Fibroblast of the aortic adventitia (primary cell): ENCODE measurements around the gene CARD14. TPM values are rescaled to one million over a fixed set of nuclear protein-coding genes. Genes with fewer than 3 reads are reported as not detected.

Experiments
- DNase-seq: peaks from one replicate; pipeline ENCODE4 v3.0.0-alpha.2; 2010; ENCODE audit warnings: low read depth
- H3K4me3 ChIP-seq: 2 replicates; pipeline ENCODE4 v1.5.1; 2011; ENCODE audit warnings: low read depth, mild to moderate bottlenecking, control low read depth, low read length, moderate library complexity
- CTCF ChIP-seq: IDR thresholded peaks from 2 replicates; pipeline ENCODE4 v1.5.1; 2011; ENCODE audit warnings: mild to moderate bottlenecking, low read length, control low read depth, inconsistent platforms; ENCODE audit not compliant: insufficient read depth
- total RNA-seq: library from RNA; depleted of rRNA; stranded (reverse); fragments of >200 nt; gene quantifications from 2 replicates; pipeline ENCODE4 v1.2.3, GENCODE V29; 2012; ENCODE audit warnings: low replicate concordance

CARD14 gene
- total RNA-seq, 1 donor: 0.09 TPM

DNA sequence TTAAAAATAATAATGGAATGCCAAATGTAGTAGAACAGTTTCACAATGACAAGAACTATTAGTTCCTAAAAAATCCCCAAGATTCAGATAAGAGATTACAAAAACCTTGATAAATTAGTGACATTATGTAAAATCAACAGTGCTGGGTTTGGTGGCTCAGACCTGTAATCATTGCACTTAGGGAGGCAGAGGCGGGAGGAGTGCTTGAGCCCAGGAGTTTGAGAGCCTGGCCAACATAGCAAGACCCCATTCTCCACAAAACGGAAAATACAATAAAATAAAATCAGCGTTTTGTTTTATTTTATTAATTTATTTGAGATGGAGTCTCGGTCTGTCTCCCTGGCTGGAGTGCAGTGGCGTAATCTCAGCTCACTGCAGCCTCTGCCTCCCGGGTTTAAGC lies 4.1 kb downstream of the CARD14 start:
- no peak overlapping the region for H3K4me3 ChIP-seq
- TF ChIP-seq CTCF: no peak
- no peak for DNase-seq

DNA sequence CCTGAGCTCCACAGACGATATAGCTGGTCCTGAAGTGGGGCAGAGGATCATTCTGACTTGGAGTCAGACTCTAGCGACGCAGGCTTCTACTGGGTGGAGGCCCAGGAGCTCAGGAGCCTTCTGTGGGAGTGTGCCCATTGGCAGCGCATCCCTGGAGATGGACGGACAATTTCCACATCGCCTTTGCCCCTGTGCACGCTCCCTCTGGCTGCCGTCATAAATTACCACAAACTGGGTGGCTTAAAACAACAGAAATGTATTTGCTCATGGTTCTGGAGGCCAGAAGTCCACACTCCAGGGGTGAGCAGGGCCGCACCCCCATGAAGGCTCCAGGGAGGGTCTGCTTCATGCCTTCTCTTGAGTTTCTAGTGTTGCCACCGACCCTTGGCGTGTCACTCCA lies 6.9 kb downstream of the CARD14 start:
- DNase-seq: no peak
- no peak for TF ChIP-seq CTCF
- H3K4me3 ChIP-seq: no peak overlapping the region

- no peak for DNase-seq
- H3K4me3 ChIP-seq: no peak overlapping the region
- no peak for TF ChIP-seq CTCF
Measured at GRCh38 chr17:80177986-80178595, 8.3 kb downstream of the CARD14 start.

DNA sequence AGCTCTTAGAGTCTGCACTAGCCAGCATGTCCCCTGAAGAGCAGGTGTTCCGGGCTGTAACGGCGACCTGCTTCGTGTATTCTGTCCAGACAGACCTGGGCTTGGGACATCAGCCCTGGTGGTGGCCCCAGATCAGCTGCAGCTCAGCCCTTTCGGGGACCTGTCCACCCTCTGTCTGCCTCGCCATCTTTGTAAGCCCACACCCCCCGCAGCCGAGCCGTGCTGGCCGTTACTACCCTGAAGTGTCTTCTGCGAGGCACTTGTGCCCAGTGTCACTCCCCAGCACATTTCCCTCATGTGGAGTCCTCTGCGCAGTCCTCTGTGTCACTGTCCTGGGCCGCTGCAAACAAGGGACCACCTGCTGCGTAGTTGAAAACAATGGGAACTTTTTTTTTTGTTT lies 10.4 kb downstream of the CARD14 start:
- no peak for DNase-seq
- H3K4me3 ChIP-seq: no peak overlapping the region
- TF ChIP-seq CTCF: no peak

DNA sequence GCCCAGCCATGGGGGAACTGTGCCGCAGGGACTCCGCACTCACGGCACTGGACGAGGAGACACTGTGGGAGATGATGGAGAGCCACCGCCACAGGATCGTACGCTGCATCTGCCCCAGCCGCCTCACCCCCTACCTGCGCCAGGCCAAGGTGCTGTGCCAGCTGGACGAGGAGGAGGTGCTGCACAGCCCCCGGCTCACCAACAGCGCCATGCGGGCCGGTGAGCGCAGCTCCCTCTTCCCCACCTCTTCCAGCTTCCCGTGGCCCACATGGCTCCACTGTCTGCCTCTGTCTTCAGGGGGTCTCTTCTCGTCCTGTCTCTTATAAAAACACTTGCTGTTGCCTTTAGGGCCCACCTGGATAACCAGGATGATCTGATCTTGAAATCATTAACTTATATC lies 11.6 kb downstream of the CARD14 start:
- H3K4me3 ChIP-seq: no peak overlapping the region
- no peak for TF ChIP-seq CTCF
- DNase-seq: no peak

- no peak overlapping the region for H3K4me3 ChIP-seq
- no peak for TF ChIP-seq CTCF
- no peak for DNase-seq
Measured at GRCh38 chr17:80182118-80182844, 12.5 kb downstream of the CARD14 start.
